HEK293 (cell line): ENCODE data around the gene MYRFL.

Experiments used
- CTCF ChIA-PET: fragments of 350-600 bp; formaldehyde crosslinking; extraction: SDS; loops from one replicate; lab custom pipeline; 2021; ENCODE audit warnings: antibody characterized with exemption; lab: Yijun Ruan, JAX
- POLR2A ChIA-PET: fragments of 300-600 bp; formaldehyde crosslinking; extraction: SDS; loops from one replicate; lab custom pipeline; 2020; ENCODE audit warnings: antibody characterized with exemption, inconsistent platforms; lab: Yijun Ruan, JAX
- H3K27ac ChIP-seq: fragments of 200-500 bp; sonication (Bioruptor generic); 2 replicates; pipeline ENCODE4 v1.5.1; 2014; ENCODE audit warnings: low read depth, low read length, control low read depth, inconsistent platforms; ENCODE audit errors: extremely low read depth
- H3K36me3 ChIP-seq, 2 experiments: fragments of 200-500 bp in 1 of 2; sonication (Bioruptor generic) in 1 of 2; 1 replicate in 1 of 2; 2 replicates in 1 of 2; pipeline ENCODE4 v1.5.1; 2014 to 2017; ENCODE audit warnings: inconsistent platforms in 2 of 2, low read length in 2 of 2; ENCODE audit not compliant: control insufficient read depth in 2 of 2, insufficient read depth in 1 of 2
- H3K4me1 ChIP-seq: fragments of 200-500 bp; sonication (Bioruptor generic); 2 replicates; pipeline ENCODE4 v1.5.1; 2014; ENCODE audit warnings: mild to moderate bottlenecking, low read length, inconsistent platforms; ENCODE audit not compliant: control insufficient read depth, insufficient read depth
- H3K4me3 ChIP-seq: 2 replicates; pipeline ENCODE4 v1.5.1; 2011; ENCODE audit warnings: low read depth, mild to moderate bottlenecking, control low read depth, low read length, moderate library complexity
- H3K9me3 ChIP-seq: fragments of 200-500 bp; sonication (Bioruptor generic); 2 replicates; pipeline ENCODE4 v1.5.1; 2014; ENCODE audit warnings: low read depth, low read length, inconsistent platforms; ENCODE audit not compliant: control insufficient read depth, insufficient read depth
- BCL11B ChIP-seq: fragments of 450-650 bp; formaldehyde crosslinking; IDR thresholded peaks from 2 replicates; pipeline ENCODE4 v1.5.1; 2016; ENCODE audit warnings: low read depth, missing biosample characterization, missing genetic modification characterization
- CTCF ChIP-seq: fragments of 450-650 bp; formaldehyde crosslinking; IDR thresholded peaks from 2 replicates; pipeline ENCODE4 v1.5.1; 2016; ENCODE audit warnings: missing biosample characterization, missing genetic modification characterization
- HOXA7 ChIP-seq: sonication (generic); formaldehyde crosslinking; IDR thresholded peaks from 2 replicates; pipeline ENCODE4 v1.8.1; 2022; ENCODE audit warnings: missing genetic modification reagents, borderline replicate concordance
- REST ChIP-seq: fragments of 450-650 bp; formaldehyde crosslinking; IDR thresholded peaks from 2 replicates; pipeline ENCODE4 v1.5.1; 2016; ENCODE audit warnings: missing biosample characterization, missing genetic modification characterization
- TRIM28 ChIP-seq: IDR thresholded peaks from 2 replicates; pipeline ENCODE4 v1.6.1; 2011; ENCODE audit warnings: low read length, control low read depth, borderline replicate concordance
- ZBTB26 ChIP-seq: fragments of 450-650 bp; formaldehyde crosslinking; optimal IDR thresholded peaks from 2 replicates; pipeline ENCODE3; 2016; ENCODE audit warnings: missing biosample characterization, mild to moderate bottlenecking, missing genetic modification characterization
- ZBTB49 ChIP-seq: fragments of 450-650 bp; formaldehyde crosslinking; IDR thresholded peaks from 2 replicates; pipeline ENCODE4 v1.5.1; 2016; ENCODE audit warnings: missing biosample characterization, missing genetic modification characterization, low read depth
- ZFP37 ChIP-seq: fragments of 450-650 bp; formaldehyde crosslinking; IDR thresholded peaks from 2 replicates; pipeline ENCODE4 v1.5.1; 2016; ENCODE audit warnings: missing biosample characterization, missing genetic modification characterization
- ZNF10 ChIP-seq: fragments of 450-650 bp; formaldehyde crosslinking; IDR thresholded peaks from 2 replicates; pipeline ENCODE4 v1.5.1; 2017; ENCODE audit warnings: missing biosample characterization, missing genetic modification characterization
- ZNF132 ChIP-seq: fragments of 450-650 bp; formaldehyde crosslinking; IDR thresholded peaks from 2 replicates; pipeline ENCODE4 v1.5.1; 2017; ENCODE audit warnings: missing biosample characterization, missing genetic modification characterization, borderline replicate concordance
- ZNF169 ChIP-seq: fragments of 450-650 bp; formaldehyde crosslinking; IDR thresholded peaks from 2 replicates; pipeline ENCODE4 v1.5.1; 2016; ENCODE audit warnings: missing biosample characterization, missing genetic modification characterization
- ZNF239 ChIP-seq: fragments of 450-650 bp; formaldehyde crosslinking; IDR thresholded peaks from 2 replicates; pipeline ENCODE4 v1.5.1; 2016; ENCODE audit warnings: missing biosample characterization, missing genetic modification characterization
- ZNF366 ChIP-seq: fragments of 450-650 bp; formaldehyde crosslinking; conservative IDR thresholded peaks from 2 replicates; pipeline ENCODE4 v1.5.1; 2016; ENCODE audit warnings: missing biosample characterization, missing genetic modification characterization
- ZNF404 ChIP-seq: fragments of 450-650 bp; formaldehyde crosslinking; IDR thresholded peaks from 2 replicates; pipeline ENCODE4 v1.5.1; 2017; ENCODE audit warnings: missing biosample characterization, missing genetic modification characterization
- ZNF416 ChIP-seq: fragments of 450-650 bp; formaldehyde crosslinking; IDR thresholded peaks from 2 replicates; pipeline ENCODE4 v1.5.1; 2016; ENCODE audit warnings: missing biosample characterization, missing genetic modification characterization
- ZNF530 ChIP-seq: fragments of 450-650 bp; formaldehyde crosslinking; IDR thresholded peaks from 2 replicates; pipeline ENCODE4 v1.5.1; 2016; ENCODE audit warnings: low read depth, missing biosample characterization, missing genetic modification characterization
- ZNF654 ChIP-seq: fragments of 450-650 bp; formaldehyde crosslinking; IDR thresholded peaks from 2 replicates; pipeline ENCODE4 v1.5.1; 2016; ENCODE audit warnings: low read depth, missing biosample characterization, missing genetic modification characterization
- ZNF707 ChIP-seq: fragments of 450-650 bp; formaldehyde crosslinking; IDR thresholded peaks from 2 replicates; pipeline ENCODE4 v1.5.1; 2016; ENCODE audit warnings: missing biosample characterization, missing genetic modification characterization

Gene MYRFL

GRCh38 chr12:69835081-69835480 lies 10.1 kb downstream of the MYRFL start:
- Histone ChIP-seq H3K36me3 (no peaks in the 10 kb centered on the region), H3K4me1 (no peaks in the 10 kb centered on the region), H3K27ac (no peak overlapping the region), H3K9me3 (no peaks in the 10 kb centered on the region), H3K4me3 (no peak overlapping the region)
- CTCF ChIA-PET = interaction anchor here (0.6 kb wide), 1 partner anchor 28 kb away, joined by 3 read pairs; no protein-coding TSS in a partner anchor
- TF ChIP-seq ZNF132 = no peak
- no peak for TF ChIP-seq TRIM28
- TF ChIP-seq HOXA7 = no peak
- POLR2A ChIA-PET = no interaction called here

GRCh38 chr12:69836015-69836414 lies 11.0 kb downstream of the MYRFL start:
- CTCF ChIA-PET = no interaction called here
- no peak overlapping the region for H3K27ac ChIP-seq

More at GRCh38 chr12:69836015-69836414, 11.0 kb downstream of the MYRFL start:
- POLR2A ChIA-PET = no interaction called here
- no peaks in the 10 kb centered on the region for H3K4me1 ChIP-seq
- no peaks in the 10 kb centered on the region for H3K9me3 ChIP-seq
- no peak for TF ChIP-seq ZNF239 (tag by site-specific recombination)
- TF ChIP-seq ZNF366 = no peak
- no peak for TF ChIP-seq ZNF404 (tag by site-specific recombination)
- TF ChIP-seq ZBTB49 (tag by site-specific recombination) = no peak
- TF ChIP-seq ZNF707 (tag by site-specific recombination) = no peak
- no peak for TF ChIP-seq CTCF (tag by site-specific recombination)
- TF ChIP-seq ZNF416 (tag by site-specific recombination) = no peak
- TF ChIP-seq ZNF654 (tag by site-specific recombination) = no peak
- TF ChIP-seq ZBTB26 (tag by site-specific recombination) = no peak
- no peak for TF ChIP-seq BCL11B (tag by site-specific recombination)
- no peak for TF ChIP-seq ZFP37
- TF ChIP-seq ZNF169 (tag by site-specific recombination) = no peak
- TF ChIP-seq REST (tag by site-specific recombination) = no peak
- TF ChIP-seq ZNF10 (tag by site-specific recombination) = no peak
- TF ChIP-seq ZNF530 = no peak
- H3K36me3 ChIP-seq = no peaks in the 10 kb centered on the region
- no peak overlapping the region for H3K4me3 ChIP-seq
